IPS DF 6.9 (cell line): ENCODE results near the gene LETM1.

Experiments used
- DNase-seq: peaks from one replicate; pipeline ENCODE4 v3.0.0-alpha.2; 2013; ENCODE audit warnings: low read depth, low spot score
- H3K27ac ChIP-seq: one replicate; pipeline ENCODE4 v1.5.1; 2013; ENCODE audit warnings: low read length, control low read depth
- H3K27me3 ChIP-seq: 2 replicates; pipeline ENCODE4 v1.6.1; 2013; ENCODE audit warnings: mild to moderate bottlenecking, low read length; ENCODE audit not compliant: control insufficient read depth, insufficient read depth
- H3K36me3 ChIP-seq: 2 replicates; pipeline ENCODE4 v1.6.1; 2013; ENCODE audit warnings: low read length; ENCODE audit not compliant: control insufficient read depth, insufficient read depth
- H3K4me1 ChIP-seq: 2 replicates; pipeline ENCODE4 v1.6.1; 2013; ENCODE audit warnings: low read length; ENCODE audit not compliant: control insufficient read depth, insufficient read depth
- H3K4me3 ChIP-seq: 2 replicates; pipeline ENCODE4 v1.5.1; 2013; ENCODE audit warnings: mild to moderate bottlenecking, low read length
- H3K9me3 ChIP-seq: 2 replicates; pipeline ENCODE4 v1.6.1; 2013; ENCODE audit warnings: low read length, inconsistent platforms; ENCODE audit not compliant: control insufficient read depth, insufficient read depth
- WGBS: extraction: QIAGEN DNeasy Blood & Tissue Kit; methylation state at CpG from one replicate; pipeline ENCODE4 v1.1.7; 2013; ENCODE audit warnings: mixed read lengths, missing lambda C conversion rate; ENCODE audit not compliant: insufficient read length, insufficient coverage; 5-methylcytosine and 5-hydroxymethylcytosine counted together

The LETM1 gene

GRCh38 chr4:1864076-1865008 lies 8.4 kb upstream of the LETM1 start:
- no peak overlapping the region for H3K4me3 ChIP-seq
- no peak for DNase-seq
- H3K36me3 ChIP-seq: no peaks in the 10 kb centered on the region
- H3K9me3 ChIP-seq: no peaks in the 10 kb centered on the region
- no peak overlapping the region for H3K27ac ChIP-seq
- WGBS: no CpG with 5 or more reads among the region's 17 CpGs
- peaks cover 84% of the 10 kb centered on the region for H3K27me3 ChIP-seq
- H3K4me1 ChIP-seq: no peaks in the 10 kb centered on the region; the same call in 1 of the 2 replicates

- no peak overlapping the region for H3K4me3 ChIP-seq
- peaks cover 88% of the 10 kb centered on the region for H3K27me3 ChIP-seq
- H3K36me3 ChIP-seq: no peaks in the 10 kb centered on the region
- H3K9me3 ChIP-seq: no peaks in the 10 kb centered on the region
- WGBS: no CpG with 5 or more reads among the region's 11 CpGs
- no peak for DNase-seq
- H3K4me1 ChIP-seq: no peaks in the 10 kb centered on the region; the same call in 1 of the 2 replicates
- H3K27ac ChIP-seq: no peak overlapping the region
These were observed 7.5 kb upstream of the LETM1 start for GRCh38 chr4:1863297-1864033.

- no peaks in the 10 kb centered on the region for H3K36me3 ChIP-seq
- no peaks in the 10 kb centered on the region for H3K9me3 ChIP-seq
- peaks cover 89% of the 10 kb centered on the region for H3K27me3 ChIP-seq
- no peak overlapping the region for H3K4me3 ChIP-seq
- no peak for DNase-seq
- H3K27ac ChIP-seq: no peak overlapping the region
- no peaks in the 10 kb centered on the region; the same call in 1 of the 2 replicates for H3K4me1 ChIP-seq
- WGBS: no CpG with 5 or more reads among the region's 14 CpGs
These were observed 7.0 kb upstream of the LETM1 start for GRCh38 chr4:1862961-1863296.

- Histone ChIP-seq H3K4me3 (peak overlapping the region; percentile 5; the same call in 1 of the 2 replicates), H3K27ac (no peak overlapping the region), H3K27me3 (peaks cover 89% of the 10 kb centered on the region), H3K9me3 (no peaks in the 10 kb centered on the region), H3K4me1 (no peaks in the 10 kb centered on the region; the same call in 1 of the 2 replicates), H3K36me3 (no peaks in the 10 kb centered on the region)
- no CpG with 5 or more reads among the region's 45 CpGs for WGBS
- DNase-seq: no peak
These were observed 6.3 kb upstream of the LETM1 start for GRCh38 chr4:1862055-1862911.

GRCh38 chr4:1859389-1859753 lies 3.4 kb upstream of the LETM1 start:
- Histone ChIP-seq H3K4me3 (no peak overlapping the region), H3K9me3 (no peaks in the 10 kb centered on the region), H3K36me3 (no peaks in the 10 kb centered on the region), H3K27ac (no peak overlapping the region), H3K27me3 (peaks cover 71% of the 10 kb centered on the region), H3K4me1 (0 out of 2 replicates have a peak, but pooled peaks cover 2% of the 10 kb centered on the region)
- DNase-seq: no peak
- whole genome bisulfite sequencing: no CpG with 5 or more reads among the region's 1 CpG

GRCh38 chr4:1857931-1858330 lies 2.0 kb upstream of the LETM1 start:
- 0 out of 2 replicates have a peak, but pooled peaks cover 2% of the 10 kb centered on the region for H3K4me1 ChIP-seq
- no peak overlapping the region for H3K27ac ChIP-seq
- H3K27me3 ChIP-seq: peaks cover 56% of the 10 kb centered on the region
- WGBS: no CpG with 5 or more reads among the region's 5 CpGs
- no peaks in the 10 kb centered on the region for H3K36me3 ChIP-seq
- no peak for DNase-seq
- H3K9me3 ChIP-seq: no peaks in the 10 kb centered on the region
- no peak overlapping the region for H3K4me3 ChIP-seq

GRCh38 chr4:1856943-1857699 lies 1.2 kb upstream of the LETM1 start:
- Histone ChIP-seq H3K4me3 (peak overlapping the region; percentile 78; the same call in 1 of the 2 replicates), H3K27me3 (peaks cover 50% of the 10 kb centered on the region), H3K27ac (no peak overlapping the region), H3K9me3 (no peaks in the 10 kb centered on the region), H3K4me1 (0 out of 2 replicates have a peak, but pooled peaks cover 2% of the 10 kb centered on the region), H3K36me3 (no peaks in the 10 kb centered on the region)
- DNase-seq: no peak
- WGBS: no CpG with 5 or more reads among the region's 32 CpGs

- Histone ChIP-seq H3K4me1 (0 out of 2 replicates have a peak, but pooled peaks cover 2% of the 10 kb centered on the region), H3K36me3 (no peaks in the 10 kb centered on the region), H3K9me3 (no peaks in the 10 kb centered on the region), H3K4me3 (peak overlapping the region; percentile 78), H3K27ac (no peak overlapping the region), H3K27me3 (peaks cover 34% of the 10 kb centered on the region)
- no CpG with 5 or more reads among the region's 92 CpGs for WGBS
- no peak for DNase-seq
These were observed 454 bp downstream of the LETM1 start for GRCh38 chr4:1855333-1856070.

GRCh38 chr4:1854752-1855151 lies 1.2 kb downstream of the LETM1 start:
- no peak overlapping the region for H3K27ac ChIP-seq
- no peaks in the 10 kb centered on the region for H3K9me3 ChIP-seq
- WGBS: no CpG with 5 or more reads among the region's 1 CpG
- DNase-seq: no peak
- no peak overlapping the region for H3K4me3 ChIP-seq
- peaks cover 29% of the 10 kb centered on the region for H3K27me3 ChIP-seq
- no peaks in the 10 kb centered on the region for H3K36me3 ChIP-seq
- H3K4me1 ChIP-seq: 0 out of 2 replicates have a peak, but pooled peaks cover 2% of the 10 kb centered on the region
